Testis (tissue), 2 donors: ENCODE data around the gene SHISAL1.

ENCODE experiments used
- CTCF ChIP-seq, 3 experiments: fragments of 450-650 bp in 2 of 3; fragments of 200-600 bp in 1 of 3; sonication (generic) in 1 of 3; IDR thresholded peaks; one replicate each; pipeline ENCODE4 v1.5.1; 2016 to 2019; ENCODE audit warnings: antibody characterized with exemption in 3 of 3, mild to moderate bottlenecking in 2 of 3, moderate library complexity in 1 of 3
- POLR2A ChIP-seq: fragments of 450-650 bp; IDR thresholded peaks from one replicate; pipeline ENCODE4 v1.6.1; 2017; ENCODE audit warnings: antibody characterized with exemption, mild to moderate bottlenecking, moderate library complexity

GRCh38 chr22:44200451-44200850 lies 112.3 kb downstream of the SHISAL1 start:
- TF ChIP-seq CTCF (IDR thresholded peaks at IDR 0.05) (no peak), POLR2A (no peak)
